ENCODE measurements around the gene APOO.

- TF ChIP-seq CTCF (IDR thresholded peaks at IDR 0.05), result no peak
- no peak for TF ChIP-seq POLR2AphosphoS5 (IDR thresholded peaks at IDR 0.05)
- TF ChIP-seq POLR2A (IDR thresholded peaks at IDR 0.05), result no peak
Observed at GRCh38 chrX:23828881-23829280, 78.9 kb downstream of the APOO start.

Measured in upper lobe of left lung (tissue), 4 donors.